GM21423 (cell line): ENCODE results near the gene TMEM117.

Source experiments
- ATAC-seq: cut with Tn5 transposase; IDR thresholded peaks from one replicate; pipeline ENCODE4 v1.9.1; 2021; ENCODE audit warnings: mild to moderate bottlenecking, moderate library complexity; ENCODE audit not compliant: unreplicated experiment

Gene TMEM117

GRCh38 chr12:44436756-44437155 lies 600.9 kb downstream of the TMEM117 start:
- ATAC-seq: no peak
